Activated T-helper 2 cell treated with anti-CD3 and anti-CD28 coated beads, Interferon-gamma antibody, Interleukin-2, Interleukin-4, amounts not matched to agents 10 μg/mL and 5 μg/mL and 100 μg/mL, durations not matched to agents 14 hours and 24 hours and 36 hours (primary cell): Measurements from ENCODE around the gene PROSER3. TPM values are rescaled to one million over a fixed set of nuclear protein-coding genes. Genes with fewer than 3 reads are reported as not detected.

Experiments
- DNase-seq: peaks from one replicate; pipeline ENCODE4 v3.0.0; 2021; ENCODE audit warnings: low spot score
- H3K27ac Mint-ChIP-seq: one replicate; pipeline ENCODE4 v1.8.0; 2021; ENCODE audit warnings: mixed read lengths
- H3K27me3 Mint-ChIP-seq: one replicate; pipeline ENCODE4 v1.8.0; 2021; ENCODE audit warnings: low read depth, mixed read lengths
- H3K36me3 Mint-ChIP-seq: one replicate; pipeline ENCODE4 v1.8.0; 2021; ENCODE audit warnings: low read depth, mixed read lengths
- H3K4me1 Mint-ChIP-seq: one replicate; pipeline ENCODE4 v1.8.0; 2021; ENCODE audit warnings: low read depth, mixed read lengths
- H3K4me3 Mint-ChIP-seq: one replicate; pipeline ENCODE4 v1.8.0; 2021; ENCODE audit warnings: low read depth, mild to moderate bottlenecking, moderate library complexity, mixed read lengths
- H3K9me3 Mint-ChIP-seq: one replicate; pipeline ENCODE4 v1.8.0; 2021; ENCODE audit warnings: mixed read lengths
- intact Hi-C: fragments of 100-400 bp; cut with micrococcal nuclease; formaldehyde crosslinking; loops from one replicate; pipeline ENCODE4 v1.15.1; 2023
- total RNA-seq: library from RNA; stranded (reverse); gene quantifications from 2 replicates; pipeline ENCODE4 v1.2.3, GENCODE V29; 2022

Gene PROSER3
- total RNA-seq, 1 donor from 2014 or later = 41.2 TPM

- no peak overlapping the region for H3K4me3 Mint-ChIP-seq
- H3K36me3 Mint-ChIP-seq = peaks cover 24% of the 10 kb centered on the region
These were observed 24.6 kb downstream of the PROSER3 start for GRCh38 chr19:35782589-35782988.

GRCh38 chr19:35783469-35784434, 25.8 kb downstream of the PROSER3 start:
- Mint-ChIP-seq H3K9me3 (no peaks in the 10 kb centered on the region), H3K27me3 (no peaks in the 10 kb centered on the region), H3K4me1 (peaks cover 3% of the 10 kb centered on the region), H3K27ac (no peak overlapping the region), H3K4me3 (no peak overlapping the region), H3K36me3 (peaks cover 24% of the 10 kb centered on the region)
- intact Hi-C loops = no loop called here
- no peak for DNase-seq

More at GRCh38 chr19:35782589-35782988, 24.6 kb downstream of the PROSER3 start:
- Mint-ChIP-seq H3K9me3 (no peaks in the 10 kb centered on the region), H3K4me1 (peaks cover 3% of the 10 kb centered on the region), H3K27me3 (no peaks in the 10 kb centered on the region), H3K27ac (no peak overlapping the region)
- no peak for DNase-seq
- intact Hi-C loops = no loop called here

GRCh38 chr19:35784503-35785338, 26.7 kb downstream of the PROSER3 start:
- Mint-ChIP-seq H3K4me3 (no peak overlapping the region), H3K36me3 (peaks cover 19% of the 10 kb centered on the region), H3K27me3 (no peaks in the 10 kb centered on the region), H3K27ac (no peak overlapping the region), H3K4me1 (no peaks in the 10 kb centered on the region), H3K9me3 (no peaks in the 10 kb centered on the region)
- intact Hi-C loops = no loop called here
- DNase-seq = no peak

DNA sequence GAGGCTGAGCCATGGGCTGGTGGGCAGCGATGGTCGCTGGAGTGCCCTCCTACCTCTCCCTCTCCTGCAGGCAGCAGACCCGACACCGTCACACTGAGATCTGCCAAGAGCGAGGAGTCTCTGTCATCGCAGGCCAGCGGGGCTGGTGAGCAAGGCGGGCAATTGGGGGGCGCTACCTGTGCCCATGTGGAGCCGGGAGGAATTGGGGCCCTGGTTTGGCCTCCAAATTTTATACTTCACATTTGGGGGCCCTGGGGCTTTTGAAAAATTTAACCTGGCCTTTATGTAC, 27.3 kb downstream of the PROSER3 start:
- no peak overlapping the region for H3K27ac Mint-ChIP-seq
- H3K4me1 Mint-ChIP-seq = no peaks in the 10 kb centered on the region
- H3K36me3 Mint-ChIP-seq = peaks cover 19% of the 10 kb centered on the region
- H3K4me3 Mint-ChIP-seq = no peak overlapping the region
- no peak for DNase-seq
- no peaks in the 10 kb centered on the region for H3K9me3 Mint-ChIP-seq
- no peaks in the 10 kb centered on the region for H3K27me3 Mint-ChIP-seq
- intact Hi-C loops = no loop called here

DNA sequence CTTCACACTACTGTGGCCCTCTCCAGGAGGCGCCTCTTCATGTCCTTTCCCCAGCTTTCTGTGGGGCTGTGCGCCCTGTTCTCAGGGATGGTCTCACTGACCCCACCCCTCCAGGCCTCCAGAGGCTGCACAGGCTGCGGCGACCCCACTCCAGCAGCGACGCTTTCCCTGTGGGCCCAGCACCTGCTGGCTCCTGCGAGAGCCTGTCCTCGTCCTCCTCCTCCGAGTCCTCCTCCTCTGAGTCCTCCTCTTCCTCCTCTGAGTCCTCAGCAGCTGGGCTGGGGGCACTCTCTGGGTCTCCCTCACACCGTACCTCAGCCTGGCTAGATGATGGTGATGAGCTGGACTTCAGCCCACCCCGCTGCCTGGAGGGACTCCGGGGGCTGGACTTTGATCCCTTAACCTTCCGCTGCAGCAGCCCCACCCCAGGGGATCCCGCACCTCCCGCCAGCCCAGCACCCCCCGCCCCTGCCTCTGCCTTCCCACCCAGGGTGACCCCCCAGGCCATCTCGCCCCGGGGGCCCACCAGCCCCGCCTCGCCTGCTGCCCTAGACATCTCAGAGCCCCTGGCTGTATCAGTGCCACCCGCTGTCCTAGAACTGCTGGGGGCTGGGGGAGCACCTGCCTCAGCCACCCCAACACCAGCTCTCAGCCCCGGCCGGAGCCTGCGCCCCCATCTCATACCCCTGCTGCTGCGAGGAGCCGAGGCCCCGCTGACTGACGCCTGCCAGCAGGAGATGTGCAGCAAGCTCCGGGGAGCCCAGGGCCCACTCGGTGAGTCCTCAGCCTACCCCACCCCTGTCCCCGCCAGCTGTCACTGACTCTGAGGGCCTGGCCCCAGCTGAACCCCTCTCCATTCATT, 28.6 kb downstream of the PROSER3 start:
- intact Hi-C loops = no loop called here
- no peaks in the 10 kb centered on the region for H3K9me3 Mint-ChIP-seq
- no peak overlapping the region for H3K4me3 Mint-ChIP-seq

DNA sequence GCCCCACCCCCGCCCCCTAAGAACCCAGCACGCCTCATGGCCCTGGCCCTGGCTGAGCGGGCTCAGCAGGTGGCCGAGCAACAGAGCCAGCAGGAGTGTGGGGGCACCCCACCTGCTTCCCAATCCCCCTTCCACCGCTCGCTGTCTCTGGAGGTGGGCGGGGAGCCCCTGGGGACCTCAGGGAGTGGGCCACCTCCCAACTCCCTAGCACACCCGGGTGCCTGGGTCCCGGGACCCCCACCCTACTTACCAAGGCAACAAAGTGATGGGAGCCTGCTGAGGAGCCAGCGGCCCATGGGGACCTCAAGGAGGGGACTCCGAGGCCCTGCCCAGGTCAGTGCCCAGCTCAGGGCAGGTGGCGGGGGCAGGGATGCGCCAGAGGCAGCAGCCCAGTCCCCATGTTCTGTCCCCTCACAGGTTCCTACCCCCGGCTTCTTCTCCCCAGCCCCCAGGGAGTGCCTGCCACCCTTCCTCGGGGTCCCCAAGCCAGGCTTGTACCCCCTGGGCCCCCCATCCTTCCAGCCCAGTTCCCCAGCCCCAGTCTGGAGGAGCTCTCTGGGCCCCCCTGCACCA, 29.3 kb downstream of the PROSER3 start:
- H3K4me3 Mint-ChIP-seq = no peak overlapping the region
- no peaks in the 10 kb centered on the region for H3K9me3 Mint-ChIP-seq
- intact Hi-C loops = no loop called here
- no peaks in the 10 kb centered on the region for H3K27me3 Mint-ChIP-seq
- H3K27ac Mint-ChIP-seq = no peak overlapping the region
- H3K4me1 Mint-ChIP-seq = no peaks in the 10 kb centered on the region
- peaks cover 11% of the 10 kb centered on the region for H3K36me3 Mint-ChIP-seq
- no peak for DNase-seq

More for the DNA sequence above, 28.6 kb downstream of the PROSER3 start:
- H3K4me1 Mint-ChIP-seq = no peaks in the 10 kb centered on the region
- H3K27me3 Mint-ChIP-seq = no peaks in the 10 kb centered on the region
- H3K36me3 Mint-ChIP-seq = peaks cover 14% of the 10 kb centered on the region
- DNase-seq = no peak
- H3K27ac Mint-ChIP-seq = no peak overlapping the region

DNA sequence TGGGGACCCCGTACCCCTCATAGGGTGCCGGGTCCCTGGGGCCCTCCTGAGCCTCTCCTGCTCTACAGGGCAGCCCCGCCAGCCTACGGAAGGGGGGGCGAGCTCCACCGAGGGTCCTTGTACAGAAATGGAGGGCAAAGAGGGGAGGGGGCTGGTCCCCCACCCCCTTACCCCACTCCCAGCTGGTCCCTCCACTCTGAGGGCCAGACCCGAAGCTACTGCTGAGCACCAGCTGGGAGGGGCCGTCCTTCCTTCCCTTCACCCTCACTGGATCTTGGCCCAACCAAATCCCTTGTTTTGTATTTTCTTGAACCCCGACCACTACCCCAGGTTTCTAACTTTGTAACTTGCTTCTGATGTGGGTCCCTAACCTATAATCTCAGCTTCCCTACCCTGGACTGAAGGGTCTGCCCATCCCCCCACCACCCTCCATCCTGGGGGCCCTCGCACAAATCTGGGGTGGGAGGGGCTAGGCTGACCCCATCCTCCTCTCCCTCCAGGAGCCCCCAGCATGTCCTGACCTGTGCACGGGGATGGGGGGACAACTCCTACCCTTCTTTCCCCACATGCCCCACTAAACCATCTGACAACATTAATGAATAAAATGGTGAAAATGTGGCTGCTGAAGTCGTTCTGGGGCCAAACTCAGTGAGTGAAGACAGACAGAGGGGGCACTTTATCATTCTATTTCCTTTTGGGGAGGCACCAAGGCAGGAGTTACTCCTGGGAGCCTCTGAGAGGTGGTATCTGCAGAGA, 30.4 kb downstream of the PROSER3 start:
- intact Hi-C loops = no loop called here
- Mint-ChIP-seq H3K27ac (no peak overlapping the region), H3K4me1 (no peaks in the 10 kb centered on the region), H3K4me3 (no peak overlapping the region), H3K9me3 (no peaks in the 10 kb centered on the region), H3K36me3 (peaks cover 3% of the 10 kb centered on the region), H3K27me3 (no peaks in the 10 kb centered on the region)
- DNase-seq = no peak

- DNase-seq = no peak
- H3K27ac Mint-ChIP-seq = no peak overlapping the region
- no peaks in the 10 kb centered on the region for H3K36me3 Mint-ChIP-seq
- H3K4me1 Mint-ChIP-seq = no peaks in the 10 kb centered on the region
- no peaks in the 10 kb centered on the region for H3K9me3 Mint-ChIP-seq
- intact Hi-C loops = no loop called here
- no peaks in the 10 kb centered on the region for H3K27me3 Mint-ChIP-seq
- H3K4me3 Mint-ChIP-seq = no peak overlapping the region
These were observed 31.4 kb downstream of the PROSER3 start for GRCh38 chr19:35789195-35789977.

DNA sequence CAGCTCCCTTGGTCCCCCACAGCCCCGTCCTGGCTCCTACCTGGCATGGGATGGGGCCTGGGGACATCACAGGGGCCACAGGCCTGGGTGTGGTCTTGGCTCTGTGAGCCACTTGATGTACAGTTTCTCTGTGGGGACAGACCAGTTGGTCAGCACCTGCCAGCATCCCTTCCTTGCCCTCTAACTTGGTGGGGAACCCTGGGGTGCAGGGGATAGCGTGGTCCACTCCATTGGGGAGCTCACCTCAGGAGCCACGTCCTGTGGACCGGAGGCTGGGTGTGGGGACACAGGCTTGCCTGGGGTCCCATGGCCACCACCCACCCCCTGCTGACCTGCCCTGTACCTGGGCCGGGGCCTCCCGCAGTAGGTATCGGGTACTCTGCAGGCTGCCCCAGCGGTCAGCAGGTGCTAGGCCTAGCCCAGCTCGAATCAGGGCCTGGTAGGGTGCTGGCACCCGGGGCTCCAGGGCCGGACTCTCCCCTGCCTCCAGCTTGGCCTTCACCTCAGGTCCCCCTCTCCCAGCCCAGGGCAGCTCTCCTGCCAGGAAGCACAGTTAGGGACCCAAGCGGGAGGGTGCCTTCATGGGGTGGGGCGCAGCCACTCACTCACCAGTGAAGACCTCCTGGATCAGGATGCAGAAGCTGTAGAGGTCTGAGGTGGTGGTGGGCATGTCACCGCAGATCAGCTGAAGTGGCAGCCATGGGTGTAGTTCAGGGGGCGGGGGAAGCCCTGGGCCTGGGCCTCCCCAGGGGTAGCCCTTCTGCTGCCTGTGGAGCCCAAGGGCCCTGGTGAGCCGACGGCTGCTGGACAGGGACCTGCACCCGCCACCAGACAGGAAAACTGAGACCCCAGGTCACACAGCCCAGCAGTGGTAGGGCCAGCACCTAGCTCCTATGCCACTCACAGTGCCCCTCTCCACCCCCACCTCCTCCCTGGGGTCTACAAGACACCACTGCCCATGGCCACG, 32.3 kb downstream of the PROSER3 start:
- Mint-ChIP-seq H3K36me3 (no peaks in the 10 kb centered on the region), H3K27ac (no peak overlapping the region), H3K4me1 (no peaks in the 10 kb centered on the region), H3K9me3 (no peaks in the 10 kb centered on the region), H3K4me3 (no peak overlapping the region), H3K27me3 (no peaks in the 10 kb centered on the region)
- intact Hi-C loops = no loop called here
- DNase-seq = no peak

- no peak overlapping the region for H3K27ac Mint-ChIP-seq
- DNase-seq = no peak
- H3K4me1 Mint-ChIP-seq = no peaks in the 10 kb centered on the region
These were observed 33.2 kb downstream of the PROSER3 start for GRCh38 chr19:35790981-35791813.

More at GRCh38 chr19:35790981-35791813, 33.2 kb downstream of the PROSER3 start:
- H3K9me3 Mint-ChIP-seq = no peaks in the 10 kb centered on the region
- H3K27me3 Mint-ChIP-seq = peaks cover 4% of the 10 kb centered on the region
- no peaks in the 10 kb centered on the region for H3K36me3 Mint-ChIP-seq
- intact Hi-C loops = no loop called here
- no peak overlapping the region for H3K4me3 Mint-ChIP-seq
